Neural cell (in vitro differentiated cells): ENCODE results near the gene COQ9. TPM values are rescaled to one million over a fixed set of nuclear protein-coding genes. Genes with fewer than 3 reads are reported as not detected.

Experiments
- H2AFZ ChIP-seq: fragments of 200-600, 300-800 bp; sonication (generic), shearing (Covaris generic); 2 replicates; pipeline ENCODE4 v1.6.0; 2014; ENCODE audit warnings: low read depth, mild to moderate bottlenecking, antibody characterized with exemption, low read length, moderate library complexity
- H3F3A ChIP-seq: fragments of 200-600 bp; shearing (Covaris generic); 2 replicates; pipeline ENCODE4 v1.6.1; 2016; ENCODE audit warnings: mild to moderate bottlenecking, moderate library complexity, mixed read lengths, antibody characterized with exemption, low read length; ENCODE audit not compliant: insufficient read depth, poor library complexity, severe bottlenecking
- H3K27ac ChIP-seq: fragments of 200-600, 300-800 bp; sonication (generic), shearing (Covaris generic); 2 replicates; pipeline ENCODE4 v1.5.1; 2014; ENCODE audit warnings: mild to moderate bottlenecking, low read length, moderate library complexity
- H3K27me3 ChIP-seq: fragments of 300-800, 200-600 bp; sonication (generic), shearing (Covaris generic); 2 replicates; pipeline ENCODE4 v1.6.0; 2014; ENCODE audit warnings: mild to moderate bottlenecking, low read depth, low read length, moderate library complexity; ENCODE audit not compliant: insufficient read depth
- H3K36me3 ChIP-seq: fragments of 300-800, 200-600 bp; sonication (generic), shearing (Covaris generic); 2 replicates; pipeline ENCODE4 v1.5.1; 2014; ENCODE audit warnings: mild to moderate bottlenecking, antibody characterized with exemption, low read length, moderate library complexity; ENCODE audit not compliant: insufficient read depth
- H3K4me2 ChIP-seq: fragments of 300-800, 200-600 bp; sonication (generic), shearing (Covaris generic); 2 replicates; pipeline ENCODE4 v1.6.0; 2014; ENCODE audit warnings: mild to moderate bottlenecking, low read length
- H3K4me3 ChIP-seq: fragments of 300-800, 200-600 bp; sonication (generic), shearing (Covaris generic); 2 replicates; pipeline ENCODE4 v1.5.1; 2014; ENCODE audit warnings: mild to moderate bottlenecking, low read length, moderate library complexity
- H3K79me2 ChIP-seq: fragments of 200-600 bp; shearing (Covaris generic); replicated peaks from 2 replicates; pipeline ENCODE4 v1.6.0; 2014; ENCODE audit warnings: mild to moderate bottlenecking, low read length, moderate library complexity; ENCODE audit not compliant: insufficient read depth
- H3K9ac ChIP-seq: fragments of 300-800, 200-600 bp; sonication (generic), shearing (Covaris generic); 2 replicates; pipeline ENCODE4 v1.6.1; 2016; ENCODE audit warnings: mild to moderate bottlenecking, low read length, mixed read lengths
- H3K9me2 ChIP-seq: fragments of 200-600 bp; shearing (Covaris generic); 2 replicates; pipeline ENCODE4 v1.6.1; 2016; ENCODE audit warnings: mild to moderate bottlenecking, low read length, mixed read lengths; ENCODE audit not compliant: insufficient read depth
- H3K9me3 ChIP-seq: fragments of 200-600, 300-800 bp; sonication (generic), shearing (Covaris generic); 2 replicates; pipeline ENCODE4 v1.6.1; 2016; ENCODE audit warnings: mild to moderate bottlenecking, mixed run types, low read length, moderate library complexity, mixed read lengths
- H4K20me1 ChIP-seq: fragments of 200-600 bp; shearing (Covaris generic); 2 replicates; pipeline ENCODE4 v1.6.1; 2016; ENCODE audit warnings: mild to moderate bottlenecking, mixed run types; ENCODE audit not compliant: insufficient read depth
- CTCF ChIP-seq: fragments of 450-650 bp; IDR thresholded peaks from 2 replicates; pipeline ENCODE4 v1.5.1; 2014; ENCODE audit warnings: antibody characterized with exemption, mild to moderate bottlenecking, moderate library complexity; ENCODE audit not compliant: poor library complexity, severe bottlenecking
- EP300 ChIP-seq: fragments of 450-650 bp; conservative IDR thresholded peaks from 2 replicates; pipeline ENCODE4 v1.6.1; 2014; ENCODE audit warnings: antibody characterized with exemption, mild to moderate bottlenecking, moderate library complexity; ENCODE audit not compliant: poor library complexity, severe bottlenecking
- EZH2 ChIP-seq: fragments of 200-600, 300-800 bp; shearing (Covaris generic), sonication (generic); IDR thresholded peaks from 2 replicates; pipeline ENCODE4 v1.6.1; 2014; ENCODE audit warnings: antibody characterized with exemption, low read length, borderline replicate concordance, mild to moderate bottlenecking; ENCODE audit not compliant: insufficient read depth, poor library complexity, severe bottlenecking
- MXI1 ChIP-seq: fragments of 450-650 bp; conservative IDR thresholded peaks from 2 replicates; pipeline ENCODE4 v1.6.1; 2014; ENCODE audit warnings: antibody characterized with exemption, mild to moderate bottlenecking; ENCODE audit not compliant: poor library complexity, severe bottlenecking
- POLR2AphosphoS5 ChIP-seq: IDR thresholded peaks from 2 replicates; pipeline ENCODE4 v1.6.1; 2012
- RAD21 ChIP-seq: fragments of 450-650 bp; conservative IDR thresholded peaks from 2 replicates; pipeline ENCODE4 v1.6.1; 2014; ENCODE audit warnings: antibody characterized with exemption, mild to moderate bottlenecking, moderate library complexity
- REST ChIP-seq: IDR thresholded peaks from 2 replicates; pipeline ENCODE4 v1.6.1; 2012; ENCODE audit warnings: borderline replicate concordance
- SMC3 ChIP-seq: fragments of 450-650 bp; conservative IDR thresholded peaks from 2 replicates; pipeline ENCODE4 v1.6.1; 2014; ENCODE audit warnings: antibody characterized with exemption, mild to moderate bottlenecking, moderate library complexity; ENCODE audit not compliant: poor library complexity
- TAF1 ChIP-seq: IDR thresholded peaks from 2 replicates; pipeline ENCODE4 v1.6.1; 2012; ENCODE audit warnings: low read depth
- polyA plus RNA-seq: library from polyadenylated mRNA; depleted of rRNA; stranded (reverse); fragments of >200 nt; gene quantifications from 2 replicates; pipeline ENCODE4 v1.2.3, GENCODE V29; 2014

Gene COQ9
- polyA plus RNA-seq, 1 donor from 2014 or later: 78.7 TPM

- no peak overlapping the region for H2AFZ ChIP-seq
- H3K9me2 ChIP-seq: no peaks in the 10 kb centered on the region
- peaks cover 4% of the 10 kb centered on the region for H4K20me1 ChIP-seq
- H3K27ac ChIP-seq: no peak overlapping the region
- H3K27me3 ChIP-seq: no peaks in the 10 kb centered on the region
- H3K9ac ChIP-seq: no peak overlapping the region
- H3F3A ChIP-seq: no peaks in the 10 kb centered on the region
- peaks cover 8% of the 10 kb centered on the region for H3K79me2 ChIP-seq
- H3K9me3 ChIP-seq: no peaks in the 10 kb centered on the region
- H3K4me3 ChIP-seq: no peak overlapping the region
- no peaks in the 10 kb centered on the region for H3K36me3 ChIP-seq
- no peak overlapping the region for H3K4me2 ChIP-seq
- TF ChIP-seq MXI1 (no peak), RAD21 (no peak), CTCF (no peak), TAF1 (no peak), EZH2 (no peak), REST (no peak), SMC3 (no peak), POLR2AphosphoS5 (no peak), EP300 (no peak)
Measured at GRCh38 chr16:57471852-57472664, 24.8 kb downstream of the COQ9 start.

- H3K9ac ChIP-seq: no peak overlapping the region
- H3K27me3 ChIP-seq: no peaks in the 10 kb centered on the region
- peaks cover 4% of the 10 kb centered on the region for H4K20me1 ChIP-seq
- H2AFZ ChIP-seq: no peak overlapping the region
- H3F3A ChIP-seq: no peaks in the 10 kb centered on the region
- no peaks in the 10 kb centered on the region for H3K9me3 ChIP-seq
- H3K9me2 ChIP-seq: no peaks in the 10 kb centered on the region
- H3K4me2 ChIP-seq: no peak overlapping the region
- peaks cover 14% of the 10 kb centered on the region for H3K79me2 ChIP-seq
- H3K4me3 ChIP-seq: no peak overlapping the region
- TF ChIP-seq RAD21 (no peak), CTCF (no peak), MXI1 (no peak), SMC3 (no peak), POLR2AphosphoS5 (peak; percentile 3), REST (no peak), EP300 (no peak), TAF1 (no peak), EZH2 (no peak)
- H3K36me3 ChIP-seq: no peaks in the 10 kb centered on the region
- no peak overlapping the region for H3K27ac ChIP-seq
Measured at GRCh38 chr16:57472665-57473060, 25.4 kb downstream of the COQ9 start.
